ENCODE results near the gene YTHDF2. TPM values are rescaled to one million over a fixed set of nuclear protein-coding genes. Genes with fewer than 3 reads are reported as not detected.
A peak's percentile ranks its signal among the peaks of the same experiment; 100 is the strongest.
"Not testable (repeated sequence)": the region's sequence is repeated elsewhere in the genome, so short reads cannot be mapped to it uniquely, and the experiment has no call there.

YTHDF2 gene
- polyA plus RNA-seq (ENCODE audit: insufficient read length): 104 TPM
- long read RNA-seq, donor 1, transcript YTHDF2-201 (5 exons, 2,925 nt): major isoform, 18 of 90 reads
- long read RNA-seq, donor 1, partial matches to known transcripts: 70 of 90 reads
- long read RNA-seq, donor 1, other reads (novel, unspliced or antisense): 0 of 90 reads
- long read RNA-seq, donor 2, transcript YTHDF2-201 (5 exons, 2,925 nt): major isoform, 23 of 70 reads
- long read RNA-seq, donor 2, partial matches to known transcripts: 43 of 70 reads
- long read RNA-seq, donor 2, other reads (novel, unspliced or antisense): 0 of 70 reads
- long read RNA-seq, donor 3, transcript YTHDF2-201 (5 exons, 2,925 nt): major isoform, 18 of 42 reads
- long read RNA-seq, donor 3, partial matches to known transcripts: 23 of 42 reads
- long read RNA-seq, donor 3, other reads (novel, unspliced or antisense): 0 of 42 reads
- long read RNA-seq, donor 4, partial matches to known transcripts: 6 of 6 reads
- long read RNA-seq, donor 4, other reads (novel, unspliced or antisense): 0 of 6 reads
- long read RNA-seq, donor 5, transcript YTHDF2-201 (5 exons, 2,925 nt): major isoform, 27 of 47 reads
- long read RNA-seq, donor 5, partial matches to known transcripts: 12 of 47 reads
- long read RNA-seq, donor 5, other reads (novel, unspliced or antisense): 5 of 47 reads
- long read RNA-seq, donor 6, transcript YTHDF2-201 (5 exons, 2,925 nt): major isoform, 25 of 89 reads
- long read RNA-seq, donor 6, partial matches to known transcripts: 61 of 89 reads
- long read RNA-seq, donor 6, other reads (novel, unspliced or antisense): 0 of 89 reads
- long read RNA-seq, donor 7, transcript YTHDF2-201 (5 exons, 2,925 nt): major isoform, 26 of 64 reads
- long read RNA-seq, donor 7, partial matches to known transcripts: 38 of 64 reads
- long read RNA-seq, donor 7, other reads (novel, unspliced or antisense): 0 of 64 reads
- long read RNA-seq, donor 8, partial matches to known transcripts: 14 of 18 reads
- long read RNA-seq, donor 8, other reads (novel, unspliced or antisense): 0 of 18 reads

DNA sequence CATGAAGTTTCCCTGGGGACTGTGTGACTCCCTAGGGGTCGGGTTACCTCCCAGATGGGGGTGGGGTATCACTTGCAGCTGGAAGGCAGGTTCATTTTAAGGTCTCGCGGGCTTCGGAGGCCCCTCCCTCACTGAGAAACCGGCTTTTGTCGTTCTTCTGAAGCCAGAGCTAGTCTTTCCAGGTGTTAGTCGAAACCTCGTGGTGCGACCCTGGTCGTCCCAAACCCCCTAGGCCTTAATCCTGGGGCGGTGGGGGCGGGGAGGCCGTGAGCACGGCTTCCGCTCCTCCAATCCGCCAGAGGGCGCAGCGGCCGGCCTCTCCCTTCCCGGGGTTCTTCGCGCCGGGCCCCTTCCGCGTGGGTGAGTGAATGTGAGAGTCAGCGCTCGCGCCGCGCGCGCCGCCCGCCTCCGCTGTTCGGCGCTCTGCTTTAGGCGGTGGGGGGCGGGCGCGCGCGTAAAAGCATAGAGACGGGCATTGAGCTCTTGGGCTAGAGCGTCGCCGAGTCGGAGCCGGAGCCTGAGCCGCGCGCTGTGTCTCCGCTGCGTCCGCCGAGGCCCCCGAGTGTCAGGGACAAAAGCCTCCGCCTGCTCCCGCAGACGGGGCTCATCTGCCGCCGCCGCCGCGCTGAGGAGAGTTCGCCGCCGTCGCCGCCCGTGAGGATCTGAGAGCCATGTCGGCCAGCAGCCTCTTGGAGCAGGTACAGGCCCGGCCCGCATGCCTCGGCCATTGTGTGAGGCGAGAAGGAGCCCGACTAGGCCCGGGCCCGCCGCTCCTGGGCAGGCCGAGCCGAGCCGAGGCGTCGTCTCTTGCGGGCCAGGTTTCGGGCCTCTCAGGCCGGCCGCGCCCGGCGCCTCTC, at the start of gene YTHDF2:
Gene YTHDF2 (plus strand): TSS at position 491 of the 857 bp plus-strand sequence. CDS start 181 bp downstream, at position 672.
- peak; percentile 98 for DNase-seq

- DNase-seq: not testable (repeated sequence)
These were observed 45.1 kb upstream of the YTHDF2 start for GRCh38 chr1:28691627-28692026.

- DNase-seq: no peak
These were observed 33.1 kb upstream of the YTHDF2 start for GRCh38 chr1:28703629-28704028.

GRCh38 chr1:28716336-28716735, 20.4 kb upstream of the YTHDF2 start:
- DNase-seq: no peak

GRCh38 chr1:28718166-28718565, 18.6 kb upstream of the YTHDF2 start:
- DNase-seq: no peak

DNA sequence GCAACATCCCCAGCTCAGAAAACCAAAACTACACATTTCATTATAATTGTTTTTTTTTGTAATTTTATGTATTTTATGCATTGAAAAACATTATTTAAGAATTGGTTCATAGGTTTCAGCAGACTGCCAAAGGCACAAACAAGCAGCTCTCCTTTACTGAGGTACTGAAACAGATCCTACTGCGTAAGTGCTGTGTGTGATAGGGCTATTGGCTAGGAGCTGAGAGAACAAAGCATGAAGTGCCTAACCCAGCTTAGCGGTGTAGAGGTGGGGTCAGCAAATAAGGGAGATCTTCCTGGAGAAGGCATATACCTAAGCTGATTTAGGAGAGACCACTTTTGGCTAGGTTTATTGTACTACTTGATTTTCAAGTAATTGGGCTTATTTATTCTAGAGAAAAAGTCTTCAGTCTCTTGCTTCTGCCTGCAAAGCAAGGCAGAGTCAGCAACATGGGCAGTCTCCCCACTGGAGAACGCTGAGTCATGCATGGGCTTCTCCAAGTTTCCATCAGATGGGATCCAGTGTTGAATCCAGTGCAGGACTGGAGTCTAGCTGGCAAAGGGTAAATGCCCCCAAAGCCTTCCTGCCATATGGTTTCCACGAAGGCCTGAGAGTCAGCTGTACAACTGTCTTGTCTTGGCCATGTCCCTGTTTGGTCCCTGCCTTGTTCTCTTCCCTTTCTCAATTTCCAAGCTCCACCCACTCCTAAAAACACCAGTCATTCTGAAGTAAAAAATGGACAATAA, 18.0 kb upstream of the YTHDF2 start:
- DNase-seq: no peak

GRCh38 chr1:28719332-28719619, 17.5 kb upstream of the YTHDF2 start:
- no peak for DNase-seq

- DNase-seq: no peak
These were observed 16.4 kb upstream of the YTHDF2 start for GRCh38 chr1:28720376-28720775.

GRCh38 chr1:28721927-28722326, 14.8 kb upstream of the YTHDF2 start:
- not testable (repeated sequence) for DNase-seq

GRCh38 chr1:28725365-28725764, 11.4 kb upstream of the YTHDF2 start:
- DNase-seq: not testable (repeated sequence)

DNA sequence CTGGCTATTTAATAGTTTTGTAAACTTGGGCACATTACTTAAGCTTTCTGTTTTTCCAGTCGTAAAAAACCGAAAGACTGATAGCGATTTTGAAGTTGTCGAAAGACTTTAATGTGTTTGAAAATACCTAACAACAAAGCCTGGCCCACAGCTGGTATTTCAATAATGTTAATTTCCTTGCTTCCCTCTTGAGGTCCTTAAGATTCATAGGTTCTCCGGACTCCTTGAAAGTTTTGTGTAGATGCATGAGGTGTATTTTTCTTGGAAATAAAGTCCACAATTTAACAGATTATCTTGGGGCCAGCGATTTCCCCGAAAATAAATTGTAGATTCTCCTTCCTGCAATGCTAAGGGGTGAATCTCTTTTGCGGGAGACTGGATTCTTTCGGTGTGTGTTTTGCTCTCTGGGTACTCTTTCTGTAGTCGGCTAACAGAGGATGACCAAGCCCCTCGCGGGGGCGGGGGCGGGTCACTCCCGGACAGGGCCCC, 735 bp upstream of the YTHDF2 start:
- no peak for DNase-seq

GRCh38 chr1:28737307-28738132, 780 bp downstream of the YTHDF2 start:
- peak; percentile 77 for DNase-seq

GRCh38 chr1:28740118-28740517, 3.4 kb downstream of the YTHDF2 start:
- no peak for DNase-seq

- no peak for DNase-seq
These were observed 7.4 kb downstream of the YTHDF2 start for GRCh38 chr1:28744184-28744583.

- no peak for DNase-seq
These were observed 9.0 kb downstream of the YTHDF2 start for GRCh38 chr1:28745653-28746173.

DNA sequence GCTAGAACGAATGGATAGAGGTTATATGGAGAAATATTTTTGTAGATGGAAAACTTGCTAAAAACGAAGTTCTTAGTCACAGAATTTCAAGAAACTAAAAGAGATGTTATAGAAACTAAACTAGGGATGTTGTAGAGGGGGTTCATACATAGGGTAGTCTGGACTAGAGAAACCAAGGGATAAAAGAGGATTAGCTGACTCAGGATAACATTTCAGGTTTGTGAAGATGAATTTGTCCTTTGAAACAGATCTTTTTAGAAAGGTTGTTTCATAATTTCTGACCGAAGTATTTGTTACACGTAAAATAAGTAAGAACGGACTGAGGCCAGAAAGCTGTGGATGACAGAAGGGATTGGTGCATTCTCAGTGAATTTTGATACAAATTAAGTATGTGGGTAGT, 13.6 kb downstream of the YTHDF2 start:
- DNase-seq: no peak

- DNase-seq: not testable (repeated sequence)
These were observed 14.1 kb downstream of the YTHDF2 start for GRCh38 chr1:28750771-28751294.

- no peak for DNase-seq
These were observed 14.7 kb downstream of the YTHDF2 start for GRCh38 chr1:28751315-28752060.

DNA sequence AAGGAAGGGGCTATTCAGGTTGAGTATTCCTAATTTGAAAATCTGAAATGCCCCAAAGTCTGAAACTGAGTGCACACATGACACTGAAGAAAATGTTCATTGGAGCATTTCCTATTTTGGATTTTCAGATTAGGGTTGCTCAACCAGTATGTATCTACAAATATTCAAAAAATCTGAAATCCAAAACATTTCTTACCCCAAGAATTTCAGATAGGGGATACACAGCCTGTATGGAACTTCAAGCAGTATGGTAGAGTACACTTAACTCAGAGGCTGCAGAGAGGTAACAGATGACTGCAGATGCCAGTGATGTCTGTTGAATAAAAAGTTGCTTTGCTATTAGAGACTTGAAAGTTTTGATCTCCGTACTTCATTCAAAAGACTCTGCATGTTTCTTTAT, 19.0 kb downstream of the YTHDF2 start:
- DNase-seq: no peak
